Activated B cell treated with CpG ODN at 0.5 μM for 24 hours (primary cell): ENCODE measurements around the gene WNT7A. TPM values are rescaled to one million over a fixed set of nuclear protein-coding genes. Genes with fewer than 3 reads are reported as not detected.

Experiments used
- ATAC-seq: fragments of 200-7000 bp; cut with Tn5 transposase; one replicate; pipeline ENCODE4 v1.10.0; 2021; ENCODE audit warnings: low read depth, mild to moderate bottlenecking, moderate library complexity
- CTCF ChIA-PET: fragments of 350-600 bp; sonication (Branson Sonifier 250); formaldehyde crosslinking; loops from one replicate; lab custom pipeline; 2021; ENCODE audit warnings: antibody characterized with exemption; lab: Charles Lee
- POLR2A ChIA-PET: fragments of 350-600 bp; sonication (Branson Sonifier 250); formaldehyde crosslinking; loops from one replicate; lab custom pipeline; 2021; ENCODE audit warnings: antibody characterized with exemption; lab: Charles Lee
- DNase-seq: peaks from one replicate; pipeline ENCODE4 v3.0.0; 2022
- H3K27ac Mint-ChIP-seq: one replicate; pipeline ENCODE4 v1.8.0; 2020; ENCODE audit warnings: mixed read lengths
- H3K27me3 Mint-ChIP-seq: one replicate; pipeline ENCODE4 v1.8.0; 2021; ENCODE audit warnings: mixed read lengths
- H3K36me3 Mint-ChIP-seq: one replicate; pipeline ENCODE4 v1.8.0; 2021; ENCODE audit warnings: low read depth, mixed read lengths
- H3K4me1 Mint-ChIP-seq: one replicate; pipeline ENCODE4 v1.8.0; 2021; ENCODE audit warnings: mixed read lengths
- H3K4me3 Mint-ChIP-seq: one replicate; pipeline ENCODE4 v1.8.0; 2020; ENCODE audit warnings: mild to moderate bottlenecking, mixed read lengths
- H3K9me3 Mint-ChIP-seq: one replicate; pipeline ENCODE4 v1.8.0; 2020; ENCODE audit warnings: mixed read lengths
- CTCF ChIP-seq: fragments of 200-600 bp; IDR thresholded peaks from one replicate; pipeline ENCODE4 v1.8.0; 2022; ENCODE audit warnings: antibody characterized with exemption, mild to moderate bottlenecking
- intact Hi-C: fragments of 100-400 bp; cut with micrococcal nuclease; formaldehyde crosslinking; loops from one replicate; pipeline ENCODE4 v1.15.1; 2024
- total RNA-seq: library from RNA; stranded (reverse); gene quantifications from 2 replicates; pipeline ENCODE4 v1.2.3, GENCODE V29; 2022

The WNT7A gene
- total RNA-seq, 1 donor from 2014 or later = not detected

DNA sequence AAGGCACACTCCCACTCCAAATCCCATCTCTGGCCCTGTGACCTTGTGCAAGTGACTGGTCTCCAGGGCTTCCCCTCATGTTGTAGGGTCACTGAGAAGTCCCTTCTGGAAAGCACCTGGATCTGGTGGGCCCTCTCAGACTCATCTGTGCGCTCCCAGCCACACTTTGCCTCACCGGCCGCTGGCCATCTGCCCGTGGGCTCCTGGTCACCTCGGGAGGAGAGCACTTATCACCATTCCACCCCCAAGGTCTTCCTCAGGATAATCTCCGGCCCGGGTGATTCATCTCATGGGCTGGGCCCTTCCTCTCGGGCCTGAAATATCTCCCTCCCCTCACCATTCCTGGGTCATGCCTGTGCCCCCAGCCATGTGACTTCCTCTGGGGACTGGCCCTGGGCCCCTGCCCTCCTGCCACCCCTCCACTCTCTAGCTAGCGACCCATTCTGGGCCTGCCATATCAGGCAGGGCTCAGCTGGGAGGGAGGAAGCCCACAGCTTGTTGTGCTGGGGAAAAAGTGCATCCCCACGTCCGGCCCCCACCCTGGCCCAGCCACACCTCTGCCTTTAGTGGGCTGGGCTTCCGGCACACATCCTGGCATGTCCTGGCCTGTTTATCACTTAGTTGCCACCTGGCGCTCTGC lies 10.6 kb upstream of the WNT7A start:
- TF ChIP-seq CTCF = no peak
- Mint-ChIP-seq H3K4me3 (no peak overlapping the region), H3K9me3 (no peaks in the 10 kb centered on the region), H3K36me3 (no peaks in the 10 kb centered on the region), H3K4me1 (peaks cover 19% of the 10 kb centered on the region), H3K27ac (peak overlapping the region; percentile 46), H3K27me3 (peaks cover 6% of the 10 kb centered on the region)
- no peak for ATAC-seq
- CTCF ChIA-PET = no interaction called here
- intact Hi-C loops = no loop called here
- no peak for DNase-seq
- POLR2A ChIA-PET = interaction anchor here (1.0 kb wide), 1 partner anchor 288 kb away, joined by 4 read pairs; the partner anchor contains the start of genes LSM3 and XPC

- Mint-ChIP-seq H3K27ac (no peak overlapping the region), H3K27me3 (peaks cover 15% of the 10 kb centered on the region), H3K36me3 (no peaks in the 10 kb centered on the region), H3K4me1 (peaks cover 13% of the 10 kb centered on the region), H3K4me3 (no peak overlapping the region), H3K9me3 (no peaks in the 10 kb centered on the region)
- DNase-seq = no peak
- CTCF ChIA-PET = no interaction called here
- intact Hi-C loops = loop anchor here (10.0 kb wide), 1 partner anchor 394 kb away; no protein-coding TSS in a partner anchor
- ATAC-seq = no peak
- TF ChIP-seq CTCF = no peak
- POLR2A ChIA-PET = no interaction called here
Measured at GRCh38 chr3:13888576-13888975, 8.7 kb upstream of the WNT7A start.

- intact Hi-C loops = loop anchor here (10.0 kb wide), 1 partner anchor 393 kb away; no protein-coding TSS in a partner anchor
- Mint-ChIP-seq H3K4me1 (peaks cover 13% of the 10 kb centered on the region), H3K9me3 (no peaks in the 10 kb centered on the region), H3K36me3 (no peaks in the 10 kb centered on the region), H3K27me3 (peaks cover 17% of the 10 kb centered on the region), H3K4me3 (no peak overlapping the region), H3K27ac (no peak overlapping the region)
- ChIA-PET POLR2A (no interaction called here), CTCF (interaction anchor here (1.0 kb wide), 1 partner anchor 9 kb away, joined by 3 read pairs; no protein-coding TSS in a partner anchor)
- ATAC-seq = no peak
- no peak for DNase-seq
- no peak for TF ChIP-seq CTCF
Measured at GRCh38 chr3:13887495-13888300, 7.8 kb upstream of the WNT7A start.

DNA sequence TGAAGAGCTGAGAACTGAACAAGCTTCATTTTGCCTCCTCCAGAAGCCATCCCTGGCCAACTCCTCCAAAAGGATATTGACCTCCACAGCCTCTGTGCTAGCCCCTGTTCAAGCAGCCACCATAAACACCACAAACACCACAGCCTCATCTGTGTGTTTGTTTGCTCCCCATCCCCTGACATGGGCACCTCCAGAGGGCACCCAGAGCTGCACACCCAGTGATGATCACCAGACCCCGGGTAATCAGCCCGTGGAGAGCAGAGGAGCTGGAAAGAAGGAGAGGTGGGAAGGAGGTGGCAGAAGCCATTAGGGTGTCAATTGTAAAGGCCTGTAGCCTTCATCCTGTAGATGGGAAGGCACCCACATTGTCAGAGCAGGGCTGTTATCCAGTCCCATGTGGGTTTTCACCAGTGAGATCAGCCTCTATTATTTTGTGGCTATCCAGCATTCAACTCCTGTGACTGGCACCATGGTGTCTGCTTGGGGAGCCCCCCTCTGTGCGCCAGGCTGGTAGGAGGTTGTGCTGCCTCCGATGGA lies 6.8 kb upstream of the WNT7A start:
- H3K9me3 Mint-ChIP-seq = no peaks in the 10 kb centered on the region
- H3K4me1 Mint-ChIP-seq = peaks cover 12% of the 10 kb centered on the region
- ChIA-PET CTCF (interaction anchor here (1.1 to 1.2 kb wide), 2 partner anchors 10 to 229 kb away, joined by 4 to 5 read pairs; no protein-coding TSS in a partner anchor), POLR2A (no interaction called here)
- no peak overlapping the region for H3K27ac Mint-ChIP-seq
- ATAC-seq = no peak
- H3K36me3 Mint-ChIP-seq = no peaks in the 10 kb centered on the region
- intact Hi-C loops = loop anchor here (10.0 kb wide), 1 partner anchor 392 kb away; no protein-coding TSS in a partner anchor
- H3K27me3 Mint-ChIP-seq = peaks cover 24% of the 10 kb centered on the region
- no peak overlapping the region for H3K4me3 Mint-ChIP-seq
- no peak for TF ChIP-seq CTCF
- DNase-seq = no peak

DNA sequence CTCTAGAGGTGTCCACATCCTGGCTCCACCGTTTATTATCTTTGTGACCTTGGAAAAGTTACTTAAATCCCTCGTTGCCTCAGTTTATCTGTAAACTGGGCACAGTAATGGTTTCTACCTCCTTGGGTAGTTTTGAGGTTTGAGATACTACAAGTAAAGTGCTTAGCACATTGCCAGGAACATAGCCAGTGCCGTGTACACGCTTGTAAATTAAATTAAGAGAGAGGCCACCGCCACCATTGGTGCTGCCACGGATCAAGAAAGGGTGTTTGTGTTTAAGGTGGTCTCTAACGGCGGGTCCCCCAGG lies 5.8 kb upstream of the WNT7A start:
- TF ChIP-seq CTCF = no peak
- Mint-ChIP-seq H3K27me3 (peaks cover 32% of the 10 kb centered on the region), H3K4me3 (no peak overlapping the region), H3K36me3 (no peaks in the 10 kb centered on the region), H3K27ac (no peak overlapping the region), H3K9me3 (no peaks in the 10 kb centered on the region), H3K4me1 (peaks cover 6% of the 10 kb centered on the region)
- intact Hi-C loops = loop anchor here (1.0 to 10.0 kb wide), 2 partner anchors 227 to 391 kb away; no protein-coding TSS in a partner anchor
- POLR2A ChIA-PET = no interaction called here
- no peak for ATAC-seq
- CTCF ChIA-PET = no interaction called here
- no peak for DNase-seq
